H9 (cell line): ENCODE measurements around the gene PDGFRB. TPM values are rescaled to one million over a fixed set of nuclear protein-coding genes. Genes with fewer than 3 reads are reported as not detected.

Experiments
- DNase-seq: peaks from one replicate; pipeline ENCODE4 v3.0.0-alpha.2; 2017
- H2AFZ ChIP-seq: one replicate; pipeline ENCODE4 v1.6.1; 2013; ENCODE audit warnings: mild to moderate bottlenecking, low read length, control low read depth, moderate library complexity
- H2AK5ac ChIP-seq: 2 replicates; pipeline ENCODE4 v1.6.1; 2013; ENCODE audit warnings: low read length, control low read depth, mixed read lengths; ENCODE audit not compliant: insufficient read length
- H2BK120ac ChIP-seq: one replicate; pipeline ENCODE4 v1.6.1; 2013; ENCODE audit warnings: low read depth, mild to moderate bottlenecking, low read length, control low read depth, inconsistent platforms; ENCODE audit not compliant: poor library complexity, severe bottlenecking
- H2BK12ac ChIP-seq: 2 replicates; pipeline ENCODE4 v1.6.1; 2013; ENCODE audit warnings: low read length, control low read depth, mixed read lengths, low read depth; ENCODE audit not compliant: insufficient read length
- H2BK15ac ChIP-seq: 2 replicates; pipeline ENCODE4 v1.6.1; 2013; ENCODE audit warnings: low read depth, low read length, control low read depth
- H2BK20ac ChIP-seq: one replicate; pipeline ENCODE4 v1.6.1; 2013; ENCODE audit warnings: low read depth, mild to moderate bottlenecking, low read length, control low read depth, inconsistent platforms; ENCODE audit not compliant: poor library complexity, severe bottlenecking
- H2BK5ac ChIP-seq: 2 replicates; pipeline ENCODE4 v1.6.1; 2013; ENCODE audit warnings: low read length, control low read depth, mixed read lengths; ENCODE audit not compliant: insufficient read length
- H3K14ac ChIP-seq: 2 replicates; pipeline ENCODE4 v1.6.1; 2013; ENCODE audit warnings: low read length, control low read depth; ENCODE audit not compliant: insufficient read depth
- H3K18ac ChIP-seq: 2 replicates; pipeline ENCODE4 v1.6.1; 2013; ENCODE audit warnings: low read depth, mild to moderate bottlenecking, mixed read lengths, low read length, control low read depth; ENCODE audit not compliant: insufficient read length
- H3K23ac ChIP-seq: 2 replicates; pipeline ENCODE4 v1.6.1; 2013; ENCODE audit warnings: low read length, control low read depth, mixed read lengths, low read depth; ENCODE audit not compliant: insufficient read length
- H3K23me2 ChIP-seq: 2 replicates; pipeline ENCODE4 v1.6.1; 2013; ENCODE audit warnings: low read depth, mild to moderate bottlenecking, mixed read lengths, low read length, control low read depth; ENCODE audit not compliant: insufficient read length, poor library complexity, severe bottlenecking
- H3K27ac ChIP-seq: 2 replicates; pipeline ENCODE4 v1.5.1; 2013; ENCODE audit warnings: low read length, control low read depth, mixed read lengths, low read depth; ENCODE audit not compliant: insufficient read length
- H3K27me3 ChIP-seq: 2 replicates; pipeline ENCODE4 v1.6.1; 2013; ENCODE audit warnings: low read length, control low read depth, inconsistent platforms; ENCODE audit not compliant: insufficient read depth
- H3K4ac ChIP-seq: 2 replicates; pipeline ENCODE4 v1.6.1; 2013; ENCODE audit warnings: low read depth, mild to moderate bottlenecking, control low read depth, inconsistent platforms, low read length, moderate library complexity
- H3K4me1 ChIP-seq: 2 replicates; pipeline ENCODE4 v1.6.1; 2013; ENCODE audit warnings: low read length, control low read depth, inconsistent platforms; ENCODE audit not compliant: insufficient read depth
- H3K4me2 ChIP-seq: 2 replicates; pipeline ENCODE4 v1.6.1; 2013; ENCODE audit warnings: low read length, control low read depth, mixed read lengths; ENCODE audit not compliant: insufficient read length, insufficient read depth
- H3K56ac ChIP-seq: 2 replicates; pipeline ENCODE4 v1.6.1; 2013; ENCODE audit warnings: low read depth, mild to moderate bottlenecking, mixed read lengths, low read length, control low read depth; ENCODE audit not compliant: insufficient read length
- H3K79me1 ChIP-seq: 2 replicates; pipeline ENCODE4 v1.6.1; 2013; ENCODE audit warnings: low read depth, mild to moderate bottlenecking, moderate library complexity, low read length, control low read depth, inconsistent platforms; ENCODE audit not compliant: insufficient read depth, poor library complexity, severe bottlenecking
- H3K79me2 ChIP-seq: 2 replicates; pipeline ENCODE4 v1.6.1; 2013; ENCODE audit warnings: low read length, control low read depth, inconsistent platforms; ENCODE audit not compliant: insufficient read depth
- H3K9ac ChIP-seq: 2 replicates; pipeline ENCODE4 v1.6.1; 2013; ENCODE audit warnings: low read length, control low read depth, mixed read lengths; ENCODE audit not compliant: insufficient read length; ENCODE audit errors: extremely low read depth
- H3K9me3 ChIP-seq: one replicate; pipeline ENCODE4 v1.6.1; 2013; ENCODE audit warnings: low read depth, low read length, inconsistent platforms; ENCODE audit not compliant: control insufficient read depth
- H3T11ph ChIP-seq: one replicate; pipeline ENCODE4 v1.6.1; 2013; ENCODE audit warnings: mild to moderate bottlenecking, low read length, control low read depth, inconsistent platforms
- H4K20me1 ChIP-seq: one replicate; pipeline ENCODE4 v1.6.1; 2013; ENCODE audit not compliant: control insufficient read depth, insufficient read length, insufficient read depth
- H4K5ac ChIP-seq: 2 replicates; pipeline ENCODE4 v1.6.1; 2013; ENCODE audit warnings: low read depth, mild to moderate bottlenecking, mixed read lengths, low read length, control low read depth; ENCODE audit not compliant: insufficient read length
- H4K8ac ChIP-seq: replicated peaks from 2 replicates; pipeline ENCODE4 v1.6.1; 2013; ENCODE audit warnings: low read length, control low read depth, mixed read lengths, low read depth; ENCODE audit not compliant: insufficient read length
- H4K91ac ChIP-seq: 2 replicates; pipeline ENCODE4 v1.6.1; 2013; ENCODE audit warnings: low read depth, mild to moderate bottlenecking, moderate library complexity, mixed read lengths, low read length, control low read depth; ENCODE audit not compliant: insufficient read length
- H3K27ac Mint-ChIP-seq, 3 experiments: 2 replicates in 2 of 3; 3 replicates in 1 of 3; pipeline ENCODE4 v1.8.0; 2020 to 2021; ENCODE audit warnings: mixed read lengths in 3 of 3, mild to moderate bottlenecking in 1 of 3, moderate library complexity in 1 of 3
- H3K27me3 Mint-ChIP-seq: 2 replicates; pipeline ENCODE4 v1.8.0; 2021; ENCODE audit warnings: low read depth, mild to moderate bottlenecking, moderate library complexity, mixed read lengths
- H3K36me3 Mint-ChIP-seq, 3 experiments: 2 replicates in 2 of 3; 3 replicates in 1 of 3; pipeline ENCODE4 v1.8.0; 2020 to 2021; ENCODE audit warnings: low read depth in 3 of 3, mixed read lengths in 3 of 3; ENCODE audit not compliant: insufficient read depth in 1 of 3
- H3K4me1 Mint-ChIP-seq, 2 experiments: 2 replicates each; pipeline ENCODE4 v1.8.0; 2020; ENCODE audit warnings: mixed read lengths in 2 of 2
- H3K4me3 Mint-ChIP-seq, 2 experiments: 2 replicates in 1 of 2; 3 replicates in 1 of 2; pipeline ENCODE4 v1.8.0; 2020 to 2021; ENCODE audit warnings: mild to moderate bottlenecking in 2 of 2, mixed read lengths in 2 of 2, moderate library complexity in 1 of 2
- H3K9me3 Mint-ChIP-seq, 2 experiments: 2 replicates in 1 of 2; 3 replicates in 1 of 2; pipeline ENCODE4 v1.8.0; 2020; ENCODE audit warnings: mild to moderate bottlenecking in 2 of 2, mixed read lengths in 2 of 2, moderate library complexity in 1 of 2
- WGBS: extraction: QIAGEN DNeasy Blood & Tissue Kit; methylation state at CpG from one replicate; pipeline ENCODE4 v1.1.7; 2013; ENCODE audit warnings: missing lambda C conversion rate, low lambda C conversion rate, mixed read lengths; ENCODE audit not compliant: insufficient read length; ENCODE audit errors: extremely low coverage; 5-methylcytosine and 5-hydroxymethylcytosine counted together
- total RNA-seq: library from RNA; stranded (reverse); gene quantifications from 2 replicates; pipeline ENCODE4 v1.2.1, GENCODE V29; 2021
- TF ChIP-seq, protein P1 (sequence below): fragments of 200-600 bp; sonication (generic); conservative IDR thresholded peaks from 3 replicates; pipeline ENCODE4 v1.8.0; 2021; ENCODE audit warnings: antibody characterized with exemption, mild to moderate bottlenecking

PDGFRB gene
- total RNA-seq, 1 experiment from 2014 or later: 2.2 TPM

DNA sequence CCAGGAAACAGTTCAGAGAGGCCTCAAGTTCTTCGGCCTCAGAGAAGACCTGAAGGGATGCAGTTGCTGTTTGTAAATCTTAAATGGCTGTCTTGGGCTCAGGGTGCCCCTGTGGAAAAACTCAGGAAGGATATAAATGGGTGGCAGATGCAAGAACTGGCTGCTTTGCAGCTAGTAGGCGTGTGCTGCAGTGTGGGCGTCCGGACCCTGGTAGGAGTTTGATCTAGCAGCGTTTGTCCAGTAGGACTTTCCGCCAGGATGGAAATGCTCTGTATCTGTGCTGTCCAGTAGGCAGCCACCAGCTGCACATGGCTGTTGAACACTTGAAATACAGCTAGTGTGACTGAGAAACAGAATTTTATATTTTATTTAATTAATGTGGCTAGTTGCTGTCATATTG lies 18.6 kb upstream of the PDGFRB start:
- Histone ChIP-seq H3K27ac (no peak overlapping the region), H3K23me2 (no peaks in the 10 kb centered on the region), H3K27me3 (peaks cover 18% of the 10 kb centered on the region), H4K5ac (no peak overlapping the region), H3K18ac (no peak overlapping the region), H2BK5ac (no peak overlapping the region), H2AFZ (no peak overlapping the region), H3K4me2 (no peak overlapping the region), H2BK120ac (no peak overlapping the region), H3K23ac (no peak overlapping the region), H4K20me1 (no peaks in the 10 kb centered on the region), H2BK20ac (no peak overlapping the region), H3K79me2 (no peaks in the 10 kb centered on the region), H3K9me3 (no peaks in the 10 kb centered on the region), H3K14ac (no peak overlapping the region), H3K9ac (no peak overlapping the region), H2AK5ac (no peak overlapping the region), H3K4ac (no peak overlapping the region), H3K4me1 (no peaks in the 10 kb centered on the region), H2BK15ac (no peak overlapping the region), H3K56ac (no peak overlapping the region), H4K91ac (no peak overlapping the region), H3K79me1 (no peaks in the 10 kb centered on the region), H2BK12ac (no peak overlapping the region), H3T11ph (no peak overlapping the region), H4K8ac (no peak overlapping the region)
- Mint-ChIP-seq H3K9me3 (no peaks in the 10 kb centered on the region), H3K36me3 (no peaks in the 10 kb centered on the region), H3K27ac (no peak overlapping the region), H3K27me3 (peaks cover 75% of the 10 kb centered on the region), H3K4me1 (peaks cover 7 to 13% of the 10 kb centered on the region in 2 experiments; a peak in 3 of 4 replicates), H3K4me3 (no peak overlapping the region)
- DNase-seq: no peak
- WGBS: no CpG with 5 or more reads among the region's 6 CpGs
- TF ChIP-seq, protein P1, sequence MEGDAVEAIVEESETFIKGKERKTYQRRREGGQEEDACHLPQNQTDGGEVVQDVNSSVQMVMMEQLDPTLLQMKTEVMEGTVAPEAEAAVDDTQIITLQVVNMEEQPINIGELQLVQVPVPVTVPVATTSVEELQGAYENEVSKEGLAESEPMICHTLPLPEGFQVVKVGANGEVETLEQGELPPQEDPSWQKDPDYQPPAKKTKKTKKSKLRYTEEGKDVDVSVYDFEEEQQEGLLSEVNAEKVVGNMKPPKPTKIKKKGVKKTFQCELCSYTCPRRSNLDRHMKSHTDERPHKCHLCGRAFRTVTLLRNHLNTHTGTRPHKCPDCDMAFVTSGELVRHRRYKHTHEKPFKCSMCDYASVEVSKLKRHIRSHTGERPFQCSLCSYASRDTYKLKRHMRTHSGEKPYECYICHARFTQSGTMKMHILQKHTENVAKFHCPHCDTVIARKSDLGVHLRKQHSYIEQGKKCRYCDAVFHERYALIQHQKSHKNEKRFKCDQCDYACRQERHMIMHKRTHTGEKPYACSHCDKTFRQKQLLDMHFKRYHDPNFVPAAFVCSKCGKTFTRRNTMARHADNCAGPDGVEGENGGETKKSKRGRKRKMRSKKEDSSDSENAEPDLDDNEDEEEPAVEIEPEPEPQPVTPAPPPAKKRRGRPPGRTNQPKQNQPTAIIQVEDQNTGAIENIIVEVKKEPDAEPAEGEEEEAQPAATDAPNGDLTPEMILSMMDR: no peak
